ENCODE measurements around the gene FTO.

The FTO gene

DNA sequence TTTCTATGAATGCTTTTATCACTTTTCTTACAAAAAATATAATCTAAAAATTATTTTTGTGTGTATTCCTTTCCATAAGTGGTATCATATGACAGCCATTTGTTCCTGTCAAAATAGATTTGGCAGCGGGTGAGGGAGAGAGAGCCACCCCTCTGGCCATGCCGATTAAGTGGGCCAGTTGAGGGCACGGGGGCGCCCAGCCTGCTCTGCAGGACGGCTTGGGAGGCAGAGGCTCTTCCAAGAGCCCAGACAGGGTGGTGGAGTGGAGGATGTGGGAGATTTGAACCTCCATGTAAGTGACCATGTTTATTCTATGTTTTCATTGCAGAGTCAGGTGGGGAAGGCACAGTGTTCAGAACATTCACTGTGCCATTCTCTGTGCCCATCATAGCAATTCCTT, 493.8 kb downstream of the FTO start:
- Histone ChIP-seq H3K36me3 (ENCODE audit: low read length) (no peaks in the 10 kb centered on the region), H3K9me3 (ENCODE audit: insufficient read depth, low read length) (no peaks in the 10 kb centered on the region), H3K9ac (ENCODE audit: low read length) (no peak overlapping the region), H3K27ac (ENCODE audit: low read depth, low read length) (no peak overlapping the region), H3K79me2 (ENCODE audit: insufficient read depth, low read length) (no peaks in the 10 kb centered on the region), H3F3A (ENCODE audit: insufficient read depth) (no peaks in the 10 kb centered on the region), H3K9me2 (replicated peaks; ENCODE audit: insufficient read depth, low read length) (no peaks in the 10 kb centered on the region), H3K27me3 (ENCODE audit: low read length) (no peaks in the 10 kb centered on the region), H4K20me1 (ENCODE audit: low read depth, low read length) (no peaks in the 10 kb centered on the region), H3K4me3 (ENCODE audit: insufficient read depth, low read length, poor library complexity, severe bottlenecking) (no peak overlapping the region), H3K4me2 (ENCODE audit: low read depth, low read length, poor library complexity, severe bottlenecking) (no peak overlapping the region), H2AFZ (ENCODE audit: low read depth, low read length, severe bottlenecking) (no peak overlapping the region)
- no peak for TF ChIP-seq EZH2phosphoT487 (conservative IDR thresholded peaks at IDR 0.05; ENCODE audit: low read length)
- TF ChIP-seq, protein P1, sequence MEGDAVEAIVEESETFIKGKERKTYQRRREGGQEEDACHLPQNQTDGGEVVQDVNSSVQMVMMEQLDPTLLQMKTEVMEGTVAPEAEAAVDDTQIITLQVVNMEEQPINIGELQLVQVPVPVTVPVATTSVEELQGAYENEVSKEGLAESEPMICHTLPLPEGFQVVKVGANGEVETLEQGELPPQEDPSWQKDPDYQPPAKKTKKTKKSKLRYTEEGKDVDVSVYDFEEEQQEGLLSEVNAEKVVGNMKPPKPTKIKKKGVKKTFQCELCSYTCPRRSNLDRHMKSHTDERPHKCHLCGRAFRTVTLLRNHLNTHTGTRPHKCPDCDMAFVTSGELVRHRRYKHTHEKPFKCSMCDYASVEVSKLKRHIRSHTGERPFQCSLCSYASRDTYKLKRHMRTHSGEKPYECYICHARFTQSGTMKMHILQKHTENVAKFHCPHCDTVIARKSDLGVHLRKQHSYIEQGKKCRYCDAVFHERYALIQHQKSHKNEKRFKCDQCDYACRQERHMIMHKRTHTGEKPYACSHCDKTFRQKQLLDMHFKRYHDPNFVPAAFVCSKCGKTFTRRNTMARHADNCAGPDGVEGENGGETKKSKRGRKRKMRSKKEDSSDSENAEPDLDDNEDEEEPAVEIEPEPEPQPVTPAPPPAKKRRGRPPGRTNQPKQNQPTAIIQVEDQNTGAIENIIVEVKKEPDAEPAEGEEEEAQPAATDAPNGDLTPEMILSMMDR (IDR thresholded peaks at IDR 0.05; ENCODE audit: insufficient read depth, low read length, poor library complexity, severe bottlenecking): no peak

DNA sequence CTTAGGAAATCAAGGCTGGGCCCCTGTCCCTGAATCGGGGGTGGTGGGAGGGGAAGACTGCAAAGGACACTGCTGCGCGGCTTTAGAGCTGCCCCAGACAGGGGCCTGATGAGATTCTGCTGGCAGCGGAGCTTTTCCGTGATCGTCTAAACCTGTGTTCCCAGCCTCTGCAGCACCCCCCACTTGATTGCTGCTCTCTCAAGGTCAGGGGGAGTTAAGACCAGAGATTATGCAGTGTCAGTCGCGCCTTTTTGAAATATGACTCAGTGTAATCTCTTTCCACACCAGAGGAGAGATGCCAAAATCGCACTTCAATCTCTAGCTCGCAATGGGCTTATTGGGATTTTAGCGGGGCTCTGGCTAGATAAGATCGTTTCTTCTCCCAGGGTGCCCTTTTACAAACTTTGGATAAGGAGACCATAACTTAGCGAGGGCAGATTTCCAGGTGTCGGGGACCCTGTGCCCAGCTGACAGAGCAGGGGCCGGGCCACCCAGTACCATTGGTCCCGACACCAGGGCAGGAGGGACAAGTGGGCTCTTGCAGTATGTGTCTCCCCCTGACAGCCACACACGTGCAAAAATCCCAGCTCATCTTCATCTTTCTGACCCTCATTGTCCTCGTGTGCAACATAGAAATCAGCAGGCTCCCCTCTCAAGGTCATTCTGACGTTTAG, 495.7 kb downstream of the FTO start:
- Histone ChIP-seq H3K27ac (ENCODE audit: low read depth, low read length) (no peak overlapping the region), H3K27me3 (ENCODE audit: low read length) (no peaks in the 10 kb centered on the region), H3F3A (ENCODE audit: insufficient read depth) (no peaks in the 10 kb centered on the region), H3K36me3 (ENCODE audit: low read length) (no peaks in the 10 kb centered on the region), H3K79me2 (ENCODE audit: insufficient read depth, low read length) (no peaks in the 10 kb centered on the region), H3K9me3 (ENCODE audit: insufficient read depth, low read length) (no peaks in the 10 kb centered on the region), H3K4me3 (ENCODE audit: insufficient read depth, low read length, poor library complexity, severe bottlenecking) (no peak overlapping the region), H2AFZ (ENCODE audit: low read depth, low read length, severe bottlenecking) (no peak overlapping the region), H3K4me2 (ENCODE audit: low read depth, low read length, poor library complexity, severe bottlenecking) (no peak overlapping the region), H3K9ac (ENCODE audit: low read length) (no peak overlapping the region), H4K20me1 (ENCODE audit: low read depth, low read length) (no peaks in the 10 kb centered on the region), H3K9me2 (replicated peaks; ENCODE audit: insufficient read depth, low read length) (no peaks in the 10 kb centered on the region)
- TF ChIP-seq, protein P1 (IDR thresholded peaks at IDR 0.05; ENCODE audit: insufficient read depth, low read length, poor library complexity, severe bottlenecking): no peak
- no peak for TF ChIP-seq EZH2phosphoT487 (conservative IDR thresholded peaks at IDR 0.05; ENCODE audit: low read length)

DNA sequence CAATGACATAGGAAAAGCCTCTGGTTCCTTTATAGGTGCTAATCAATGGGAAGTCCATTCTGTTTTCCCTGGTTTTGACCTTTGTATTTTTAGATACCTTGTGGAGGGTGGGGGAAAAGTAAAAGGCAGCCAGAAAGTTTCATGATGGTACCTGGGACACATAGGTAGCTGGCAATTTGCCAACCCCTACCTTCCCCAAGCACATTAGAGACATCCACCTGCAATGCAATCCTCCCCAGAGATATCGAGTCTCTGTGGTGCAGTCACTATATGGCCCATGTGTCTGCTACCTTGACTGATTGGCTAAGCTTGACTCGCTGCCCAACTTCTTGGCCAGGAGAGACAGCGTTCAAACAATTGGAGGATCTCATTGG, 496.2 kb downstream of the FTO start:
- Histone ChIP-seq H2AFZ (ENCODE audit: low read depth, low read length, severe bottlenecking) (no peak overlapping the region), H3K9me3 (ENCODE audit: insufficient read depth, low read length) (no peaks in the 10 kb centered on the region), H4K20me1 (ENCODE audit: low read depth, low read length) (no peaks in the 10 kb centered on the region), H3K4me2 (ENCODE audit: low read depth, low read length, poor library complexity, severe bottlenecking) (no peak overlapping the region), H3K4me3 (ENCODE audit: insufficient read depth, low read length, poor library complexity, severe bottlenecking) (no peak overlapping the region), H3K79me2 (ENCODE audit: insufficient read depth, low read length) (no peaks in the 10 kb centered on the region), H3K27ac (ENCODE audit: low read depth, low read length) (no peak overlapping the region), H3K27me3 (ENCODE audit: low read length) (no peaks in the 10 kb centered on the region), H3K9ac (ENCODE audit: low read length) (no peak overlapping the region), H3K36me3 (ENCODE audit: low read length) (no peaks in the 10 kb centered on the region), H3F3A (ENCODE audit: insufficient read depth) (no peaks in the 10 kb centered on the region), H3K9me2 (replicated peaks; ENCODE audit: insufficient read depth, low read length) (no peaks in the 10 kb centered on the region)
- TF ChIP-seq EZH2phosphoT487 (conservative IDR thresholded peaks at IDR 0.05; ENCODE audit: low read length): no peak
- TF ChIP-seq, protein P1 (IDR thresholded peaks at IDR 0.05; ENCODE audit: insufficient read depth, low read length, poor library complexity, severe bottlenecking): no peak
